ENCODE measurements around the gene OR10A6. TPM values are rescaled to one million over a fixed set of nuclear protein-coding genes. Genes with fewer than 3 reads are reported as not detected.

Gene OR10A6
- total and polyA plus RNA-seq, 2 donors (not counting 1 experiment from before 2014, with no cell fraction given) = not detected

GRCh38 chr11:7924536-7924935 is 6.5 kb downstream of the OR10A6 start:
- no CpG with 5 or more reads among the region's 2 CpGs for WGBS (ENCODE audit: insufficient coverage)
- ChIA-PET POLR2A (no interaction called here), CTCF (no interaction called here)
- no peaks in the 10 kb centered on the region for H3K4me1 ChIP-seq (ENCODE audit: control insufficient read depth in 2 of 2, insufficient read depth in 2 of 2, low read length in 2 of 2)
- no peak overlapping the region for H3K4me3 ChIP-seq (ENCODE audit: control extremely low read depth in 1 of 5, extremely low read depth in 1 of 5, insufficient read depth in 1 of 5, low read depth in 2 of 5, low read length in 4 of 5)
- H3K4me2 ChIP-seq (replicated peaks; ENCODE audit: low read depth, low read length, poor library complexity, severe bottlenecking) = no peak overlapping the region
- H2AFZ ChIP-seq (ENCODE audit: insufficient read depth, low read depth, low read length, poor library complexity, severe bottlenecking) = no peak overlapping the region
- H3K36me3 ChIP-seq (replicated peaks in 1 of 2; ENCODE audit: control extremely low read depth in 1 of 2, control insufficient read depth in 1 of 2, extremely low read depth in 1 of 2, insufficient read depth in 2 of 2, low read length in 1 of 2) = no peaks in the 10 kb centered on the region
- peaks cover 25% of the 10 kb centered on the region for H3K27me3 Mint-ChIP-seq
- peaks cover 0 to 9% (median 4%) of the 10 kb centered on the region in 4 experiments for H3K27me3 ChIP-seq (replicated peaks in 1 of 4; ENCODE audit: control extremely low read depth in 1 of 4, control insufficient read depth in 3 of 4, insufficient read depth in 4 of 4, low read length in 3 of 4)
- no peaks in the 10 kb centered on the region for H3K9me3 ChIP-seq (ENCODE audit: control extremely low read depth in 1 of 3, control insufficient read depth in 2 of 3, insufficient read depth in 1 of 3, low read length in 2 of 3)
- H3K9me3 Mint-ChIP-seq (ENCODE audit: insufficient read depth) = no peaks in the 10 kb centered on the region
- no peak overlapping the region for H3K9ac ChIP-seq (ENCODE audit: low read length)
- H4K20me1 ChIP-seq (ENCODE audit: control insufficient read depth, insufficient read depth, low read length, poor library complexity, severe bottlenecking) = no peaks in the 10 kb centered on the region
- ATAC-seq (ENCODE audit: low read depth) = no peak
- no peak overlapping the region for H3K27ac ChIP-seq (ENCODE audit: low read length in 2 of 2)
- no peak overlapping the region for H3K27ac Mint-ChIP-seq
- TF ChIP-seq EZH2 (IDR thresholded peaks at IDR 0.05; ENCODE audit: borderline replicate concordance, insufficient read depth, low read depth, low read length, poor library complexity, severe bottlenecking) (no peak), CTCF (IDR thresholded peaks at IDR 0.05) (no peak)
- no peaks in the 10 kb centered on the region for H3K79me2 ChIP-seq (ENCODE audit: control insufficient read depth, insufficient read depth, low read length)
- H3K4me3 Mint-ChIP-seq = no peak overlapping the region
- no peak for DNase-seq
- intact Hi-C loops (cut with micrococcal nuclease) = no loop called here
- H3K4me1 Mint-ChIP-seq = no peaks in the 10 kb centered on the region

GRCh38 chr11:7918141-7918540 is 12.9 kb downstream of the OR10A6 start:
- no peak overlapping the region for H2AFZ ChIP-seq (ENCODE audit: insufficient read depth, low read depth, low read length, poor library complexity, severe bottlenecking)
- intact Hi-C loops (cut with micrococcal nuclease) = no loop called here
- Mint-ChIP-seq H3K27me3 (peaks cover 7% of the 10 kb centered on the region), H3K27ac (no peak overlapping the region), H3K9me3 (ENCODE audit: insufficient read depth) (no peaks in the 10 kb centered on the region), H3K4me1 (no peaks in the 10 kb centered on the region), H3K4me3 (no peak overlapping the region)
- H3K9me3 ChIP-seq (ENCODE audit: control extremely low read depth in 1 of 3, control insufficient read depth in 2 of 3, insufficient read depth in 1 of 3, low read length in 2 of 3) = no peaks in the 10 kb centered on the region
- H3K36me3 ChIP-seq (replicated peaks in 1 of 2; ENCODE audit: control extremely low read depth in 1 of 2, control insufficient read depth in 1 of 2, extremely low read depth in 1 of 2, insufficient read depth in 2 of 2, low read length in 1 of 2) = no peaks in the 10 kb centered on the region
- H3K4me2 ChIP-seq (replicated peaks; ENCODE audit: low read depth, low read length, poor library complexity, severe bottlenecking) = no peak overlapping the region
- no peaks in the 10 kb centered on the region for H3K27me3 ChIP-seq (replicated peaks in 1 of 4; ENCODE audit: control extremely low read depth in 1 of 4, control insufficient read depth in 3 of 4, insufficient read depth in 4 of 4, low read length in 3 of 4)
- ATAC-seq (ENCODE audit: low read depth) = no peak
- no peaks in the 10 kb centered on the region for H3K4me1 ChIP-seq (ENCODE audit: control insufficient read depth in 2 of 2, insufficient read depth in 2 of 2, low read length in 2 of 2)
- ChIA-PET CTCF (no interaction called here), POLR2A (no interaction called here)
- H4K20me1 ChIP-seq (ENCODE audit: control insufficient read depth, insufficient read depth, low read length, poor library complexity, severe bottlenecking) = no peaks in the 10 kb centered on the region
- TF ChIP-seq EZH2 (IDR thresholded peaks at IDR 0.05; ENCODE audit: borderline replicate concordance, insufficient read depth, low read depth, low read length, poor library complexity, severe bottlenecking) = no peak
- no peak for TF ChIP-seq CTCF (IDR thresholded peaks at IDR 0.05)
- H3K9ac ChIP-seq (ENCODE audit: low read length) = no peak overlapping the region
- no peaks in the 10 kb centered on the region for H3K79me2 ChIP-seq (ENCODE audit: control insufficient read depth, insufficient read depth, low read length)
- WGBS (ENCODE audit: insufficient coverage) = 83% methylated on average over 1 of the region's 2 CpGs
- no peak for DNase-seq
- H3K4me3 ChIP-seq (ENCODE audit: control extremely low read depth in 1 of 5, extremely low read depth in 1 of 5, insufficient read depth in 1 of 5, low read depth in 2 of 5, low read length in 4 of 5) = no peak overlapping the region
- no peak overlapping the region for H3K27ac ChIP-seq (ENCODE audit: low read length in 2 of 2)
